NCI-H1048 (cell line): Measurements from ENCODE around the gene SEPTIN1.
A peak's percentile ranks its signal among the peaks of the same experiment; 100 is the strongest.

Experiments used
- DNase-seq: peaks from one replicate; lab custom pipeline; 2025; lab: John Stamatoyannopoulos, UW

SEPTIN1 gene

DNA sequence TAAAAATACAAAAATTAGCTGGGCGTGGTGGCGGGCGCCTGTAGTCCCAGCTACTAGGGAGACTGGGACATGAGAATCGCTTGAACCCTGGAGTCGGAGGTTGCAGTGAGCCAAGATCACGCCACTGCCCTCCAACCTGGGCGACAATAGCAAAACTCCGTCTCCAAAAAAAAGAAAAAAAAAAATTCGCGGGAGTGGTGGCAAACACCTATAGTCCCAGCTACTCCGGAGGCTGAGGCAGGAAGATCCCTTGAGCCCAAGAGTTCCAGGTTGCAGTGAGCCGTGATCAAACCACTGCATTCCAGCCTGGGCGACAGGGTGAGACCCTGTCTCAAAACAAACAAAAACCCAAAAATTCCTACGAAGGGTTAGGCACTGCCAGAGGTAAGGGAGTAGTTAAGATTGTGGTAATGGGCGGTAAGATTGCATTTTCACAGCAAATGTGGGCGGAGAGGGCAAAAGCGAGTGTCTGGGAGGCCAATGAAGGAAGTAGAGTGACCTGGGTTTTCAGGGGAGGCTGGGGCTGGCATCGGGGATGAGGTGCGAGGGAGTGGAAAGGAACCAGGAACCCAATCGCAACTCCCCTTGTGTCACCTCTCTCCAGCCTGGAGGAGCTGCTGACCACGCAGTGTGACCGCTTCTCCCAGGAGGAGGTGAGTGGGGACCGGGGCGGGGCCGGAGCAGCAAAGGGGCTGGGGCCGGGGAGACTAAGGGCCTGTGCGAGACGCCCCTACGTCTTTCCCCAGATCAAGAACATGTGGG lies 5.1 kb downstream of the SEPTIN1 start:
- DNase-seq: no peak

DNA sequence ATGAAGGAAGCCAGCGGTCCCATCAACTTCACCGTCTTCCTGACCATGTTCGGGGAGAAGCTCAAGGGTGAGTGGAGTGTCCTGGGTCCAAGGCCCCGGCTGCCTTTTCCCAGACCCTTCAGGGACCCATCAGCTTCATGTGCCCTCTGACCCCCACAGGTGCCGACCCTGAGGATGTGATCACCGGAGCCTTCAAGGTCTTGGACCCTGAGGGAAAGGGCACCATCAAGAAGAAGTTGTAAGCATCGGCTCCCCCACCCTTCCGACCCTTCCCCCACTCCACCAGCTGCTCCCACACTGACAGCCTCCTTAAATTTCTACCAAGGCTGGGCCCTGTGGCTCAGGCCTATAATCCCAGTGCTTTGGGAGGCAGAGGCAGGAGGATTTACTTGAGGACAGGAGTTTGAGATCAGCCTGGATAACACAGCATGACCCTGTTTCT lies 5.9 kb downstream of the SEPTIN1 start:
- no peak for DNase-seq

DNA sequence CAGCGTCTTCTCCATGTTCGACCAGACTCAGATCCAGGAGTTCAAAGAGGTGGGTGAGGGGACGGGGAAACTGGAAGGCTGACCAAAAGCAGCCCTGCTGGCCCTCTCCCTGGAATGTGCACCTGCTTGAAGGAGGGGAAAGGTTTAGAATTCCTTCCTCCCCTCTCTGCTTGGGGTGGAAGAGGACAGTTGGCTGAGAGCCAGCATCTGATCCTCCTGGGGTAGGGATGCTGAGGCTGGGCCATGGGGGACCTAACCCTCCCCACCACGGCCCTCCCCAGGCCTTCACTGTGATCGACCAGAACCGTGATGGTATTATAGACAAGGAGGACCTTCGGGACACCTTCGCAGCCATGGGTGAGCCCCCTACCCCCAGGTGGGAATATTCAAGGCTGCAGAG lies 6.5 kb downstream of the SEPTIN1 start:
- no peak for DNase-seq

DNA sequence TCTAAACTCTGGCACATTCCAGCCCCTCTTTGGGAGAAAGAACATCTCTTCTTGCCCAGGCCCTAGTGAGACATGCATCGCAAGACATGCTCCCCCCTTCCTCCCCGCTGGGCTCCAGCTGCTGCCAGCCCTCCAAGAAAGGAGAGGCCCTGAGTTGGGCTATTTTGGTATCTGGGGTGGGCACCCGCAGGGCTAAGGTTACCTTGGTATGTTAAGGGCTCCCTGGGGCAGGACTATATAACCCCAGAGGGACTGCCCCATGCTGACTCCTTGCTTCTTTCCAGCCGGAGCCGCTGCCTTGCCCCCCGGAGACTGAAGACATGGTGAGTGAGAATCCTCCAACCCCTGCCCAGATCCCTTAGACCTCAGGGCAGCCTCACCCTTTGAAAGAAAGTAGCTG lies 7.8 kb downstream of the SEPTIN1 start, which contains the start of gene MYL11:
TSS of gene MYL11 (plus strand) at position 265 of the 400 bp plus-strand sequence. CDS start at position 321, 56 bp downstream.
- no peak for DNase-seq

DNA sequence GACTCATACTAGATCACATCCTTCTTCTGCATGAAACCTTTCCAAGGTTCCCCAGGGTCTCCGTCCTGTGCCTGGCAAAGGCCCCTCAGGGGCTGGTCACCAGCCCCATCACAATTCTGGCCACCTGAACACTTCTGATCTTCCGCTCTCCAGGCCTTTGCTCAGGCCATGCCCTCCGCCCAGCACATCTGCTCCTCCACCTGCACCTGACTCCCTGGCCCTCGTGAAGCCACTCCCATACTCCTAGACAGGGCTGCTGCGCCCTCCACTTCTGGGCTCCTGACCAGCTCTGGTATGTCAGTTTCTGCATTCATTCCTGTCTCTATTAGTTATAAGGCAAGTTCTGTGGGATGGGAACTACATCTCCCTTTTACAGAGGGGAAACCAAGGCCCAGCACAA lies 9.6 kb downstream of the SEPTIN1 start:
- no peak for DNase-seq

DNA sequence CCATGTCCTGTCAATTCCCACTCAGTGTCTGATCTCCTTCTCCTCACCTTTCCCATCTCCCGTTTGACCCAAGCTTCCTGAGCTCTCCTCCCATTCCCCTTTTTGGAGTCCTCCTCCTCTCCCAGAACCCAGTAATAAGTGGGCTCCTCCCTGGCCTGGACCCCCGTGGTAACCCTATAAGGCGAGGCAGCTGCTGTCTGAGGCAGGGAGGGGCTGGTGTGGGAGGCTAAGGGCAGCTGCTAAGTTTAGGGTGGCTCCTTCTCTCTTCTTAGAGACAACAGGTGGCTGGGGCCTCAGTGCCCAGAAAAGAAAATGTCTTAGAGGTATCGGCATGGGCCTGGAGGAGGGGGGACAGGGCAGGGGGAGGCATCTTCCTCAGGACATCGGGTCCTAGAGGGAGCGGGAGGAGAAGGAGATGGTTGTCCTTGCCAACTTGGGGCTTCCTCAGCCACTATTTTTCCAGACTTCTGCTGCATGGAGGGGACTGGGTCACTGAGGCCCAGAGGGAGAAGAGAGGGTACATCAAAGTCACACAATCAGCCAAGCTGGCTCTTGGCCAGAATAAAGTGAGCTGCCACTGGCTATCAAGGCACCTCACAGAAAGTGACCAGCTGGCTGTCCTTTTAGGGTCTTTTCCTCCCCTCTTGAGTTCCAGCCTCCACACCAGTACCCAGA lies 10.2 kb downstream of the SEPTIN1 start:
- no peak for DNase-seq

DNA sequence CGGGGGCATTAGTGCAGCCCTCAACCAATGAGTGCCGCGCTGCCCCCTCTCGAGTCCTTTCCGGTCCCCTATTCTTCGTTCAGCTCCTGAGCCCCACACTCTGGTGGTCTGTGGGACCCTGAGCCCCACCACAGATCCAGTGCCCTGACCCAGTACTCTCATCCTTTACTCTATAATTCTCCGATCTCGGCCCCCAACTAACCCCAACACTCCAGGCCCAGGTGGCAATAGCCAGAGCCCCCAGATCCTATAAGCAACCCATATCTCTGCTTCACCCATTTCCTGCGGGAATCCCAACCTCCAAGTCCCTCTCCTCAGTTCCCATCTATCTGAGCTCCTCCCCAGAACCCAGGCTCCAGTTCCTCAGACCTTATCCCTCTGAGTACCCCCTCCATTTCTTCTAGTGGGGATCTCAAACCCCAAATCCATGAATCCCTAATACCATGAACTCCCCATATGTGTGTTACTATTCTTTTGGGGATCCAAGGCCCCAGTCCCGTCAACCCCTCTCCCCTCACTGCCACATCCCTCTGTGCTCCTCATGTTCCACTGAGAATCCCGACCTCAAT lies 11.0 kb downstream of the SEPTIN1 start:
- no peak for DNase-seq

DNA sequence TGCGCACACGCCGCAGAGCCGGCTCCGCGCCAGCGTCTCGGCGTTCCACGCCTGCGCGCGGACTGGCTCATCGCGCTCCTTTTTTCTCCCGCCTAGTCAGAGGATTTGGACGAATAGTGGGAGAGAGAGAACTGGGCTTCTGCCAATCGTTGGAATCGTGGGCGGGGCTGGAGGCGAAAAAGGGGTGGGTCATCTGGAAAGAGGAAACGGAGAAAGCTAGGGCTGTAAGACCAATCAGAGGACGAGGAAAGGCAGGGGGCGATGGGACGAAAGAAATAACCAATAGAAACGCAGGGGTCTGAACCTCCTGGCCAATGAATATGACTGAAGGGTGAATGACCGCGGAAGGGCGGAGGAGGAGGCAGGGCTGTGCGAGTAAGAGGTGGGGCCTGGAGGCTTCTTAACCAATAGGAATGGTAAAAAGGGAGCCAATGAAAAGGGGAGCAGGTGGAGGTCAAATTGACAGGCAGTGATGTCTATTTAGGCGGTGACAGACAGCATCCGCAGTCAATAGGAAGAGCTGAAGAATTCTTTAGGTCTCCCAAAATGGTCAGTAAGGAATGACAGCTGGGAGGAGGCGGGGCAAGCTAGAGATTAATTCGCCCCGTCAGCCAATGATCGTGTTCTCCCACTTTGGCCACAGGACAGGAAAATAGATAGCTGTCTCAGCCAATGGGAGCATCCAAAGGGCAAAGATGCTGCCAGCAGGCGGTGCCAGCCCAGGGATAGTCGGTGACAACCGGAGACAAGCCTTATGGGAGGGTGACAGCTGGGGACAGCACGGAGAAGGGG lies 11.7 kb downstream of the SEPTIN1 start, which contains the start of gene TBC1D10B:
TSS of gene TBC1D10B (minus strand) at position 39 of the 792 bp plus-strand sequence. CDS start 311 bp downstream, outside the sequence.
- peak; percentile 91 for DNase-seq

DNA sequence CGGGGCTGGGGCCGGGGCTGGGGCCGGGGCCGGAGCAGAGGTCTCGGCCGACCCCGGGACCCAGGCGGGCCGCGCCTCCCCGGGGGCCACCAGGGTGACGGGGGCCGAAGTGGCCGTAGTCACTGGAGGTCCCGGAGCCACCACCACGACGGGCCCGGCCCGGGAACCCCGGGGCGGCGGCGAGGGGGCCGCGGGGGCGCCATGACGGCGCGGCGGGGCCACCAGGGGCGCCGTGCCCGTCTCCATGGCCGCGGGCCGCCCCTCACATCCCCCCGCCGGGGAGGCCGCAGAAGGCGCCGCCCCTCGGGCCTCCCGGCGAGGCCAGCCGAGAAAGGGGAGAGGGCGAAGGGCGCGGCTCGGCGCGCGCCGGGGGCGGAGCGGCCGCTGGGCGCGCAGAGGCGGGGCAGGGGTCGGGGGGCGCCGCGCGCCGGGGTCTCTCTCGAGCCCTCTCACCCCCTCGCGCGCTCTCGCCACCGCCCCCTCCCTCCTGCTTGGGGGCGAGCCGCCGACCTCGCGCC lies 12.4 kb downstream of the SEPTIN1 start:
- DNase-seq: no peak

DNA sequence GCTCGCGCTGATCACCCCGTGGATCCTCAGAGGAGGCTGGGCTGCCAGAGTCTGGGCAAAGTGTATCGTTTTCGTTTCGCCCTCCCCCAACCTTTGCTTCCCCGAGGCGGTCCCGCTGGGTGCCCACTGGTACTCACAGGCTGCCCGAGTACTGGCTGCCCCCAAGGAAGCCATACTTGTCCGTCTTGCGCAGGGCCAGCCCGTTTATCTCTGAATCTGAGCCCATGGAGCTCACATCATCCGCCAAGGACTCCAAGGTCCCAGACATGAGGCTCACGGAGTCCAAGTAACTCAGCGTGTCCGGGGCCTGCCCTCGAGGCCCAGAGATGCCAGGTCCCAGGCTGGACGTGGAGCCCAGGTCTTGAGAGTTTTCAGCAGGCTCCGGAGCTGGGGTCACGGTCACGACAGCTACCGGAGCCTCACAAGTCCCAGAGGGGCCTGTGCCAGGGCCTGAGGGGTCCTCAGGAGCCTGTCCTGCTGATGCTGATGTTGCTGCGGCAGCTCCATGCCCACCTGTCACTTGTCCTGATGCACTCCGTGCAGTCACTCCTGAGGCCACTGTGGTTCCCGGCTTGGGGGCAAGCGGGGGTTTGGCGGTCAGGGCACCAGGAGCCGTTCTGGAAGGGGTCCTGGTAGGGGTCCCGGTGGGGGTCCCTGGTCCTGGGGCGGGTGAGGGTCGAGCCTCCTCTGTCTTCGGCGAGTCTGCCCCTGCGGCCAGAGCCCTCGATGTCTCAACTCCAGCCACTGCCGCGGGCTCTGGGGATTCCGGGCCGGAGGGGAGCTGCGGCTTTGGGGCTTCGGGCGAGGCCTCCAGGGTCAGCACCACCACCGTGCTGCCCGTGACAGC lies 13.0 kb downstream of the SEPTIN1 start:
- no peak for DNase-seq

DNA sequence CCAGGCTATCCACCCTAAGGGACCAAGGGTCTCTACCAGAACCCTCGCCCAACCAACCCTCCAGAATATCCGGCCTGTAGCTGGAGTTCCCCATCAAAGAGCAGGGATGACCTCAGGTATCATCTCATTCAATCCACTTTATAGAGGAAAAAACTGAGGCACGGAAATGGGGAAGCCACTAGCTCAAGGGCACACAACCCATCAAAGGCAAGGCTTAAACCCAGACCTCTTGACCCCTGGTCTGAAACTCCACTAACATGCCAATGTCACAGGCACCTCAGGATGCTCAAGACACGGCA lies 13.6 kb downstream of the SEPTIN1 start:
- DNase-seq: no peak

DNA sequence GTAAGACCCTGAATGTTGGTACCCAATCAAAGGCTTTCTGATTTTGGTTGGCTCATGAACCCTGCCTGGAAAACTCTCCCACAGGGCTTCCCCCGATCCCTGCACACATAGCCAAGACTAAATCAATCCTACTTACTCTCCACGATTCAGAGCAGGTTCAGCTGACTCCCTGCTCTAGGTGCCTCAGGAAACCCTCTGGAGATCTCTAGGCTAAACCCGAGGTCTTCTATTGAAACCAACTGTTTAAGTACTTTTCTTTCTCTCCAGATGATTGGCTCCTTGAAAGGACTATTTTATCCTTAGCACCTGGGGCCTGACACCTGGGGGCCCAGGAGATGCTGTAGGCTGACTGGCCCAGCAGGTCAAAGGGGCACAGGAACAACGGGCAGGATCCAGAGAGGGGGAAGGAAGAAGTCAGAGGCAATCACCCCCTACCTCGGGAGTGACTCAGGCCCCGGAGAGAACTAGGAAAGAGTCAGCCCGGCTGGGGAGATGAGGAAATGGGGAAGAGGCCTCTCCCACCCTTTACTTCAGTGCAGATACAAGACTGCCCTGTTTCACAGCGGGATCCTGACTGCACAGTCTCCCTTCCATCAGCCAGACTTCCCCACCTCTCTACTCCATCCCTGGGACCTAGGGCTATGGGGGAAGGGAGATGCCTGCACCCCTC lies 14.1 kb downstream of the SEPTIN1 start:
- no peak for DNase-seq

DNA sequence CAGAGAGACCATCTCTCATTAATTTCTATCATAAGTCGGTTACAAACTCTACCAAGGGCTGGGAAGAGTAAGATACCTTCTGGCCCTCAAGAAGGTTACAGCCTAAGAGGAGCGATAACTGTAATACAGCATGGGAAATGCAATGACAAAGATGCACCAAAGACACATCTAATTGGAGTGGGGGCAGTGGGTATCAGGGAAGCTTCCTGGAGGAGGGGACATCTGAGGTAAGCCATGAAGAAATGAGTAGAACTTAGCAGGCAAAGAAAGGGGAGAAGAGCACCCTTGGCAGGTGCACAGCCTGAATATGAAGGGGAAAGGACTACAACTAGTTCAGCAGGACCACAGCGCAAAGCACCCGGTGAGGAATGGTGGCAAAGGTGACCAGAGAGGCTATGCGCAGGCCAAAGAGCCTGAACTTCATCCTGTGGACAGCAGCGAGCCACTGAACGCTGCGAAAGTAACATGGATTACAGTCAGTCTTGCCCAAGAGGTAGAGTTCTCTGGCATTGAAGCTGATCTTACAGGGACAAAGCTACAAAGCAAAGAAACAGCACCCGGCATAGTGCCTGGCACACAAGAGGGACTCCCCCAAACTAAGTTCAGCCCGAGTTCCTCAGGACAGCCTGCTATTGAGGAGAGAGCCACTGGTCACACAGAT lies 14.9 kb downstream of the SEPTIN1 start:
- no peak for DNase-seq

DNA sequence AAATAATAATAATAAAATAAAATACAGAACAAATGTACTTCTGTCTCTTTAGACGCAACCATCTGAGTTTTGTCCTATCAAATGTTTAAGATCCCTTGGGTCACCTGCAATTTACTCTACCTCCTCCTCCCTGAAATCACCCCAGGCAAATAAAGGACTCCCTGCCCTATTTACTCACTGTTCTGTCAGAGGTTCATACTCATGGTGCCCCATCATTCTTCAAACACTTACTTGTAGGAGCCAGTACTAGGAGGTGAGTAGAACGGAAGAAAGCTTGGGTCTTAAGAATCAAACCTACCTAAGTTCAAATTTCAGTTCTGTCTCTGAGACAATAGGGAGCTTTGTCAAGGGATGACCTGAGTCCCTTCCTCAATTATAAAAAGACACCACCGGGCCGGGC lies 15.8 kb downstream of the SEPTIN1 start:
- no peak for DNase-seq

DNA sequence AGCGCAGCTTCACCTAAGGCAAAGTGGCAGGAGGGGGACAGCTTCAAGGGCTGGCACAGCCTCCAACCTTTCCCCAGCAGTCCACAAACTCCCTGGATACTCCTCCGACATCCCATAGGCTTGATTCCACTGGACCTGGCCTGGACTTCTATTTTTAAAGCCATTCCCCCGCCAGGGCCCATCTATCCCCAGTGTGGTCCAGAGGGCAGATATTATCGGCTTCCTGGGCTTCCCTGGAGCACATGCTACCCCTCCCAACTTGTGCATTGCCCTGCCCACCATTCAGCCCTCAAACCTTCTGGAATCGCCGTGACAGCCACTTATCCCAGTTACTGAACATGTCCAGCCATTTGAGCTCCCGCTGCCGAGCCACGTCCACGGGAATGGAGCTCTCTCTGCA lies 17.2 kb downstream of the SEPTIN1 start:
- no peak for DNase-seq

DNA sequence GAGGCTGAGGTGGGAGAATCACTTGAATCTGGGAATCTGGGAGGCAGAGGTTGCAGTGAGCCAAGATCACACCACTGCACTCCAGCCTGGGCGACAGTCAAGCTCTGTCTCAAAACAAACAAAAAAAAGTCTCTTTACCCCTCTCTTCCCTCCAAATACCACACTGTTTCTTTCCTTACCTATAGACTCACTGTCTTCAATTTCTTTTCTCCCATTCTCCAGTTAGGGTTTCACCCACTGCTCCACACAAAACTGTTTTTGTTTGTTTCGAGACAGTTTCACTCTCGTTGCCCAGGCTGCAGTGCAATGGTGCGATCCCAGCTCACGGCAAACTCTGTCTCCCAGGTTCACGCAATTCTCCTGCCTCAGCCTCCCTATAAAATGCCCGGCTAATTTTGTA lies 21.2 kb downstream of the SEPTIN1 start:
- DNase-seq: no peak

DNA sequence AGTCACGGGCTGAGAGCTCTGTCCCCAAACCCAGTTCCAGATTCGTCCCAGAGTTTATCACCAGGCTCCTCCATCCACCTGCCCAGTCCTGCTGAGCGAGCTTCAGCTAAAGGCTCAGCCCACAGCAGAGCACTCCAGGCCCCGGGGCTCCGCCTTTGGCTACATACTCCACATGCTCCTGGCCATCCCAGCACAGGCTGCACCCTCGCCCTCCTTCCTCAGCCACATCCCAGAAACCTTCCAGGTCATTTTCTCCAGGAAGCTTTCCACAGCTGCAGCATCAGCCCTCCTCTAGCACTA lies 22.5 kb downstream of the SEPTIN1 start:
- no peak for DNase-seq

DNA sequence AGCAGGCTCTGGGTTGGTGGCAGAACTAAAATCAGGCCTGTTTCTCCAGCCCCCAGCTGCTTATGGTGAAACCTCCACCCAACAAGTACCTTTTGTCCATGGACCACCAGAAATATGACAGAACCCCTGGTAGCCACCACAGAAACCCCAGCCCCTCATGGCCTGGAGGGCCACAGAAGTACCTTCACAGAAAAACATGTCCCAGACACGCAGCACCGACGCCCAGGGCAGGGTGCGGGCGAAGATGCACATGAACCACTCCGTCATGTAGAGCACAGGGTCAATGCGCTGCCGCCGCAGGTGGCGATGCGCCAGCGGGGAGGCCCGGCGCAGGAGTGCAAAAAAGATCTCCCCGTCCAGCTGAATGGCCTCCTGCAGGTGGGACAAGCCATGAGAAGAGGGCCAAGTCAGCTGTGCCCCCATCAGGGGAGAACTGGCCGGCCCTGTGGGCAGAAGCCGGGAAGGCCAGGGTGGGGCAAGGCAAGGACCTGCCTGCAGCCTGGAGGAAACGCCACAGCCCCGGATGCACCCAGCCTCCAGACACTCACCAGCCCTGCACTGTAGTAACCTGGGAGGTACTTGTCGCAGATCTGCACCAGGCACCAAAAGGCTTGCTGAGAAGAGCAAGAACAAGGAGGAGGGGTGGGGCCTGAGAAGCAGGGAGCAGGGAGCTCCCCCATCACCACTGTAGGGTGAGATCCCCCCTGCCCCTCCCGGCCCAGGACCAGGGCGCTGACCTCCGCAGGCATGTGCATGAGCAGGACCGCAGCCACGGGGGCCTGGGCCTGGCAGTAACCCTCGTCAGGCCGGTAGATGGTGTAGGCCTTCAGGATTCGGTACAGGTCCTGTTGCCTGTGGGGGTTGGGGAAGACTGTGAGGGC lies 23.1 kb downstream of the SEPTIN1 start:
- no peak for DNase-seq

DNA sequence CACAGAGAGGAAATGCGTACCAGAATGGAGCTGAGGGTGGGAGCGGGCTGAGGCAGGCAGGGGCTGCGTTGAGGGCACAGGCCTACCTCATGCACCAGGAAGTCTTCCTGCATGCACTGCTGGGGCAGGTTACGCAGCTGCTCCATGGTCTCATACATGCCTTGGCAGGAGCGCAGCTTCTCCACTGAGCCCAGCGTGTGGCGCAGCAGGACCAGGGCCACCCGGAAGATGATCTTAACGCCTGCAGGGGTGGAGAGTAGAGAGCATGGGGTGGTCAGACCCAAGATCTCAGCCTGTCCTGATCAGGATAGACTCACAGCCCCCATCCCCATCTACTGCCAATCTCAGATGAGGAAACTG lies 23.8 kb downstream of the SEPTIN1 start:
- DNase-seq: no peak
